IPS DF 4.7 (cell line): ENCODE measurements around the gene MAGEB10.
"Not testable (repeated sequence)": the region's sequence is repeated elsewhere in the genome, so short reads cannot be mapped to it uniquely, and the experiment has no call there.

Experiments
- DNase-seq: peaks from one replicate; pipeline ENCODE4 v3.0.0-alpha.2; 2013; ENCODE audit warnings: low spot score; ENCODE audit errors: extremely low read depth

The MAGEB10 gene, protein sequence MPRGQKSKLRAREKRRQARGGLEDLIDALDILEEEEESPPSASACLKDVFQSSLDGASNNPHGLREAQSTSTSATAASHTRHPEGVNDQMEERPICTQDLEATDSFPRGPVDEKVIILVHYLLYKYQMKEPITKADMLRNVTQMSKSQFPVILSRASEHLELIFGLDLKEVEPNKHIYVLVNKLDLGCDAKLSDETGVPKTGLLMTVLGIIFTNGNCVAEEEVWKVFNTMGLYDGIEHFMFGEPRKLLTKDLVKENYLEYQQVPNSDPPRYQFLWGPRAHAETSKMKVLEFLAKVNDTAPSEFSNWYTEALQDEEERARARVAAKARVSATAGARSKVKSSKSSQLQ

DNA sequence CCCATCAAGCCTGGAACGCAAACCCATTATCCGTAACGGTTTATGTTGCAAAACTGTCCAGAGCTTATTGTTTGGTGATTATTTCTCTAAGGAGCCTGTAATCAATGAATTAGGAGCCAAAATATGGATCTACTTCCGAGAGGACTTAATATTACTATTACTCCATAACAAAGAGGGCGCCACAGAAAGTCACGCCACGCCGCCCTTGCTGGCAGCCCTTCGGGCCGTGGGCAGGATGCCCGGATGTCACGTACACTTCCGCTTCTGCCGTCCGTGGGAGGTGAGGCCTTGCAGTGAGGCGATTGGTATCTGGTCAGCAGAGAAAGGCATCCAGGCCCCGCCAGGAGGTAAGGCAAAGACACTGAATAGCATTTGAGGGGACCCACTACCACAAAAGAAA lies at the start of gene MAGEB10:
TSS of gene MAGEB10 (plus strand) at position 301 of the 400 bp plus-strand sequence. CDS start 13,317 bp downstream, outside the sequence.
- no peak for DNase-seq

DNA sequence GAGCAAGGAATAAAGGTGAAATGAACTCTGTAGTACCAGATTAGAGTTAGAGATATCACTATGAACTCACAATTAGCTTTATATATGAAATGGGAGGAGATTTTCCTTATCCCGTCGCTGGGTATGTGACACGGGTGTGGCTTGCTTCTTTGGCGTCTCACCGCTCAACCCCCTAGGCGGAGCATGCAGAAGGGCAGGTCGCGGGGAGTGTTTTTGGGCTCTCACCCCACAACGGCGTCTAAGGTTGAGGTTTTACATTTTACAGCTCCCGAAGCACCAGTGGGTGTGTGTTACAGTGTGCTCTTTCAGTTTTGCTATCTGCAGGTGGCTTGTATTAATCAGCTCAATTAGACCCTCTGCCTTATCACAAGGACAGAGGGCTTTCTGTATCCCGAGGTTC lies 42.1 kb upstream of the MAGEB10 start:
- no peak for DNase-seq

DNA sequence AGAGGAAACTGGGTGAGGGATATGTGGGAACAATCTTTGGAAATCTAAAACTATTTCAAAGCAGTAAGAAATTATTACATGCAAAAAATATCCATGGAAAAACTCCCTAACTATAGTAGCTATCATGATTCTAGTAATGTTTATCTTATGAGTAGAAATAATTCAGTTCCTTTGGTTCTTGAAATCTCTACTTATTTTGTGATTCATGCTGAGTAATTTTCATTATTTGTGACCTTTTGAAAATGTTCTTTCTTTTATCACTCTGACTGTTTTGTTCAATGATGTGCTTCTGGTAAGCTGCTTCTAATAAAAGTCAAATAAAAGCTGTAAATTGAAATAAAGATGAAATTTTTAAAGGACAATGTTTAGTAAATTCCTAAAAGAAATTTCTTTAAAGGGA lies 40.4 kb upstream of the MAGEB10 start:
- no peak for DNase-seq

DNA sequence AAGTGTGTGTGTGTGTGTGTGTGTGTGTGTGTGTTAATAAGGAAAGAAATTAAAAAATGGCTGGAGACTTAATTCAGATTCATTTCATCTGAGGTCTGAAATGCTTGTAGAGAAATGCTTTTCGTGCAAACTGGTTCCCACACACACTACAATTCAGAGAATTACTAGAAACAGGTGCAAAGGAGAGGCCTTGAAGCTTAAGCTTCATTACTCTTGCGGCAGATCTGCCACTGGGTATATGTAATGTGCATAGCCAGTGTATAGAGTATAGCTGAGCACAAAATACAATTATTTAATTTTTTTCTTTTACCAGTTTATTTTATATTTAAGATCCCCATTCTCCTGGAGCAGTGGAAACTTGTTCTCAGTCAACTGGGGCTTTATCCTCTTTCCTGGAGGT lies 31.8 kb upstream of the MAGEB10 start:
- DNase-seq = no peak

DNA sequence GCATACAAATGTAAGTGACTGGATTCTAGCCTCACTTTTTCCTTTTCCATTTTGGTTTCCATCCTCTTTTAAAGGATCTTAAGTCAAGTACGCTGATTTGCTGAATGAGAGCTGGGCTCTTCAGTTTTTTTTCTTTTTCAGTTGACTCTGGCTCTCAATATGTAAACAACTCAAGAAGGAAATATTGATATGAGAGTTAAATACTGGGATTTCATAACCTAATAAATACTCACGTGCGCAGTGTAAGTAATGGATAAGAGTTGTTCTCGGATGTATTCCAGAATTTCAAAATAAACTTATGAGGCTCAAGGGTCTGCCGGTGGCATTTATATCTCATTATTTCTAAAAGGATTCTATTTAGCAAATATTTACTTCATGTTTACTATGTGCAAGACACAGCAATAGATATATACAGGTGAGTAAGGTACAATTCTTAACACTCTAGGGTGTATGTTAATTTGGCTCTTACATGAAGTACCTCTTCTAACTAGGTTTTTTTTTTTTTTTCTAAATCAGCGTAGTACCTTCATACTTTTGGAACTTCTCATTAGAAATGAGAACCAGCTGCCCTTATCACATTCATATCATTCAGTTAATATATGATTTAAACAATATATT lies 11.0 kb upstream of the MAGEB10 start:
- DNase-seq = no peak

DNA sequence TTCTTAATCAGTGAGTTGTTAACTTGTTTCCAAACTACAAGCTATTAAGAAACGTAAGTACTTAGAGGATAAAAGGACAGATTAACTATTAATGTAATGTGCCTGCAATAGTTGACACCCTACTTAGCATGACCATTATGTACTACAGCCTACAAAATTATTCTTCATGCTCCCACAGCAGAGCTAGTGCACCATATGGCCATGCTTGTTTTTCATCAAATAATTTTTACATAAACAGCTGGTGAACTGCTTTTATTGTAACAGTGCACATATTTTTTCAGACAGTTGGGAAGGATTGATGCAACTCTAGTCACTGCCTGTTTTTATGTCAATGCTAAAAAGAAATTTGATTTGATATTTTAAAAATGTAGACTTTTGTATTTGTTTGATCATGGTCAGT lies 10.2 kb upstream of the MAGEB10 start:
- DNase-seq = no peak

DNA sequence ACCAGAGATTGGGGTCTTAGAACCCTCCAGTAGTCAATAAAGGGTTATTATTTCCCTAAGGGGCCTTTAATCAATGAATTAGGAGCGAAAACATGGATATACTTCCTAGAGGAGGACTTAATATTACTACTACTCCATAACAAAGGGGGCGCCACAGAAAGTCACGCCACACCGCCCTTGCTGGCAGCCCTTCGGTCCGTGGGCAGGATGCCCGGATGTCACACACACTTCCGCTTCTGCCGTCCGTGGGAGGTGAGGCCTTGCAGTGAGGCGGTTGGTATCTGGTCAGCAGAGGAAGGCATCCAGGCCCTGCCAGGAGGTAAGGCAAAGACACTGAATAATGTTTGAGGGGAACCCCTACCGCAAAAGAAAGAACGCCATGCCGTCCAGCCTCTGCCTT lies 436 bp downstream of the MAGEB10 start:
- no peak for DNase-seq

DNA sequence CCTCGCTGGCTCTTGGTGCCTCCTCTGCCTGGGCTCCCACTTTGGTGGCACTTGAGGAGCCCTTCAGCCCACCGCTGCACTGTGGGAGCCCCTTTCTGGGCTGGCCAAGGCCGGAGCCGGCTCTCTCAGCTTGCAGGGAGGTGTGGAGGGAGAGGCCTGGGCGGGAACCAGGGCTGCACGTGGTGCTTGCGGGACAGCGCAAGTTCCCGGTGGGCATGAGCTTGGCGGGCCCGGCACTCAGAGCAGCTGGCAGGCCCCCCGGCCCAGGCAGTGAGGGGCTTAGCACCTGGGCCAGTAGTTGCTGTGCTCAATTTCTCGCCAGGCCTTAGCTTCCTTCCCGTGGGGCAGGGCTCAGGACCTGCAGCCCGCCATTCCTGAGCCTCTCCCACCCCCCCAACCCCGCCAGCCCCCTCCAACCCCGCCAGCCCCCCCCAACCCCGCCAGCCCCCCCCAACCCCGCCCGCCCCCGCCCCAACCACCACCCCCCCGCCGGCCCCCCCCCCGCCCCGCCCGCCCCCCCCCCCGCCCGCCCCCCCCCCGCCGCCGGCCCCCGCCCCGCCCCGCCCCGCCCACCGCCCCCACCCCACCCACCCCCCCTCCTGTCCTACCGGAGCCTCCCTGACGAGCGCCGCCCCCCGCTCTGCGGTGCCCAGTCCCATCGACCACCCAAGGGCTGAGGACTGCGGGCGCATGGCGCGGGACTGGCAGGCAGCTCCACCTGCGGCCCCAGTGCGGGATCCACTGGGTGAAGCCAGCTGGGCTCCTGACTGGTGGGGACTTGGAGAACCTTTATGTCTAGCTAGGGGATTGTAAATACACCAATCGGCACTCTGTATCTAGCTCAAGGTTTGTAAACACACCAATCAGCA lies 1.4 kb downstream of the MAGEB10 start:
- DNase-seq = not testable (repeated sequence)

DNA sequence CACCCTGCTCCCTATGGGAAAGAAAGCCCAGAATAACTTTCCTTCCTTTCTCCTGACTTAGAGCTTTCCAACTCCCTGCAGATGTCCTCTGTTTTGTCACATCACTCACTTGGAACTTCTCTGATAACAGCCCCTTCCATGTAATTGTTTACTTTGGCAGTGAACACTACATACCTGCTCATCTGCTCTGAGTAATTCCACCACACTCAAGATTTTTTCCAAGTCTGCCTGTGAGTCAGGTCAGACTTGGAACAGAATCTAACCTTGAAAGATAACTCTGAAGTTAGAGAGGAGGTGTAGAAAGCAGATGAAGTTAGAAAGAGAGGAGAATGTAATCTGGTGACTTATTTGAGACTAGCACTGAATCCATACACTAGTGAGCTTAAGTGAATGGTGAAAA lies 7.4 kb downstream of the MAGEB10 start:
- DNase-seq = no peak

DNA sequence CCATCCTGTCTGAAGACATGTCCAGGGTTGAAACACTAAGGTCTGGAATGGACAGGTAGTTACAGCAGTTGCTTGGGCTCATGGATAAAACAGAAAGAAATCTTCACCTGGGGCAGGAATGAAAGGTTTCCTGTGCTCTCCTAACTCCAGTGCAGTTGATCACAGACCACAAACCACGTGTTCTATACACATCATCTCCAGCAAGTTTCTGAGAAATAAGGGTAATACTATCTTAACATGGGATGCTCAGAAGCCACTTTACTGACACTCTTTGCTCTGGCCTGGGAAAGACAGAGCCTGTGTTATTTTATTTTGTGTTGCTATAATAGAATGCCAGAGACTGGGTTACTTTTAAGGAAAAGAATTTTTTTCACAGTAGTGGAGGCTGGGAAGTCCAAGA lies 16.0 kb downstream of the MAGEB10 start:
- DNase-seq = no peak

DNA sequence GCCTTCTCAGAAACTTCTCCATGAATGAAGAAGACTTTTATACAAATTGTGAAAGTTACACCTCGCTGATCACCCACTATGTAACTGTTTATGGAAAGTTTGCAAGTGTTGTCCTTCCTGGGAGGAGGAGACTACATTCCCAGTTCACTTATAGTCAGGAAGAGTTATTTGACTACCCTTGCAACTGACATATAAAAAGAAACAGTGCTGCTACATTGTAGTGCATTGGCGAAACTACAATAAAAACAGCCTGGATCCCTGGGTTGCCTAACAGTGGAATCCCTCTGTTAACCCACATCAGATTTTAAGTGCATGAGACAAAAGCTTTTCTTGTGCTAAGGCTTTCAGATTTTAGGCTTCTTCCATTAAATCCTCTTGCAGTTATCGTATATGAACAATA lies 30.4 kb downstream of the MAGEB10 start:
- no peak for DNase-seq

DNA sequence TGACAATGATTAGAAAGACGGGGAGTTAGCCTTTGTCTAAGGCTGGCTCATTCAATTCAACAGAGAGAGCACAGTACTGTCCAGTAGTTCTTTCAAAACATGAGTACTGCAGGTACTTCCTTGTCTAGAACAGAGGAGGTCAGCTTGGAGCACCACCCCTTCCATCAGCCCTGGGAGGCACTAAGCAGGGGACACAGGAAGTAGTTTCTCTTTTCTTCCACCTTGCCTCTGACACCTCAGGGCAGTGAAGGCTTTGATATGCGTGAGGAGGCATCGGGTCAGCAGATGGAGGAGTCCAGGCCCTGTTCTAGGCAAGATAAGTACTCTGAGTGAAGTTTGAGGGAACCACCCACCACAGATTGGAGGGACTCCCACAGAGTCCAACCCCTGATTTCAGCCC lies 33.1 kb downstream of the MAGEB10 start:
- no peak for DNase-seq

DNA sequence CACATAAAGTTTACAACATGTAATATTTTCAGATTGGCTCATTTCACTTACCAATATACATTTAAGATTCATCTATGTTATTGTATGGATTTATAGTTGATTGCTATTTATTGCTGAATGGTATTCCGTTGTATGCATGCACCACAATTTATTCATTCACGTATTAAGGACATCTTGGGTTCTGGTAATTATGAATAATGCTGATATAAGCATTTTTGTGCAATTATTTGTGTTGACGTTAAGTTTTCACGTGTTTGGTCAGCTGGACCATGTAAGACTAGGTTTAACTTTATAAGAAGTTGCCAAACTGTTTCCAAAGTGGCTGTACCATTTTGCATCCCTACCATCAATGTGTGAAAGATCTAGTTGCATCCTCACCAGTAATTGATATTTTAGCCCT lies 35.1 kb downstream of the MAGEB10 start:
- DNase-seq = no peak

DNA sequence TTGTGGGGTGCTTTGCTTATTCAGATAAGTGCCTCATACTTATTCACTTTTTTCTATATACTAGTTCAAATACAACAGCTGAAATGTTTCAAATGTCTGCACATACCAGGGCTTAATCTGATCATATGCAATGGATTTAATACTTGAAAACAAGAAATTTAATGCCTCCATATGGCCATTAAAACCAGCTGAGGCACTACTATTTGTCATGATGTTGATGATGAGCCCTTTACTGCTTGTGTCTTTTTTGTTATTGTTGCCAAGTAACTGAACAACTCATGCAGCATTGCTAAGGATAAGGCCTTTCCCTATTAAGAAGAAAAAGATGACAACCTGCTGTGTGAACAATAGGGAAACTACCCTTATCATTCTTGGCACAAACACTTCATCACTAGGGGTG lies 52.5 kb downstream of the MAGEB10 start:
- no peak for DNase-seq

DNA sequence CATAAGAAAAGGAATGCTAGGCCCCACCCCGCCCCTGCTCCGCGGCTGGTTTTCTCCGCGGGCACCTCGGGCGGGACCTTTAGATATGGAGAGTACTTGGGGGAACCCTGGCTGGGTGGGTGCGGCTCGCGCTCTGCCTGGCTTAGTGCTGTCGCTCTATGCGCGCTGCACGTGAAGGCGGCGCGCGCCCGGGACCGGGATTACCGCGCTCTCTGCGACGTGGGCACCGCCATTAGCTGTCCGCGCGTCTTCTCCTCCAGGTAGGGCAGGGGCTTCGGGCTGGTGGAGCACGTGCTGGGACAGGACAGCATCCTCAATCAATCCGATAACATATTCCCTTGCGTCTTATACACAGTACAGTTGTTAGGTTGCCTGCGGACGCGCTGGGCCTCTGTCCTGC lies 56.0 kb downstream of the MAGEB10 start:
- no peak for DNase-seq
